Activated T-helper 2 cell treated with anti-CD3 and anti-CD28 coated beads, Interferon-gamma antibody, Interleukin-2, Interleukin-4, amounts not matched to agents 10 μg/mL and 5 μg/mL and 100 μg/mL, durations not matched to agents 14 hours and 24 hours and 36 hours (primary cell): Measurements from ENCODE around the gene ABCB10. TPM values are rescaled to one million over a fixed set of nuclear protein-coding genes. Genes with fewer than 3 reads are reported as not detected.
A peak's percentile ranks its signal among the peaks of the same experiment; 100 is the strongest.
"Not testable (repeated sequence)": the region's sequence is repeated elsewhere in the genome, so short reads cannot be mapped to it uniquely, and the experiment has no call there.

Experiments
- DNase-seq: peaks from one replicate; pipeline ENCODE4 v3.0.0; 2021; ENCODE audit warnings: low spot score
- H3K27ac Mint-ChIP-seq: one replicate; pipeline ENCODE4 v1.8.0; 2021; ENCODE audit warnings: mixed read lengths
- H3K27me3 Mint-ChIP-seq: one replicate; pipeline ENCODE4 v1.8.0; 2021; ENCODE audit warnings: low read depth, mixed read lengths
- H3K36me3 Mint-ChIP-seq: one replicate; pipeline ENCODE4 v1.8.0; 2021; ENCODE audit warnings: low read depth, mixed read lengths
- H3K4me1 Mint-ChIP-seq: one replicate; pipeline ENCODE4 v1.8.0; 2021; ENCODE audit warnings: low read depth, mixed read lengths
- H3K4me3 Mint-ChIP-seq: one replicate; pipeline ENCODE4 v1.8.0; 2021; ENCODE audit warnings: low read depth, mild to moderate bottlenecking, moderate library complexity, mixed read lengths
- H3K9me3 Mint-ChIP-seq: one replicate; pipeline ENCODE4 v1.8.0; 2021; ENCODE audit warnings: mixed read lengths
- intact Hi-C: fragments of 100-400 bp; cut with micrococcal nuclease; formaldehyde crosslinking; loops from one replicate; pipeline ENCODE4 v1.15.1; 2023
- total RNA-seq: library from RNA; stranded (reverse); gene quantifications from 2 replicates; pipeline ENCODE4 v1.2.3, GENCODE V29; 2022

ABCB10 gene
- total RNA-seq, 1 donor from 2014 or later, result 40.1 TPM

DNA sequence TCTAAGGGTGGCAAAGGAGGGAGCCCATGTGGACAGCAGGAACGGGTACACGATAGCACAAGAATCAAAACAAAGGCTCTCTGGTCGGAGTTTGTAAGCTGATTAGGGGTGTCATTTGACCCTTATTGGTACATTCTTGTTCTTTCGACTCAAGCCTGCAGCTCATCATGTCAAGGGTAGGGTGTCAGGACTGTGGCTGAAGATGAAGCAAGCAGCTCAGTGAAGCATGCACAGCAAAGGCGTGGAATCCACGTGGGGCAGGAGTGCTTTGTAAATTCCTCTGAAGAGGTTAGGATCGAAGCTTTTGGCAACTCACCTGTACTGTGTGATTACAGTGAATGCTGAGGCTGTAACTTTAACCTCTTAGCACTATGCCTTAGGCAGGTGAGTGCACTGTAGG, 4.7 kb upstream of the ABCB10 start:
- Mint-ChIP-seq H3K4me3 (no peak overlapping the region), H3K27me3 (peaks cover 4% of the 10 kb centered on the region)

DNA sequence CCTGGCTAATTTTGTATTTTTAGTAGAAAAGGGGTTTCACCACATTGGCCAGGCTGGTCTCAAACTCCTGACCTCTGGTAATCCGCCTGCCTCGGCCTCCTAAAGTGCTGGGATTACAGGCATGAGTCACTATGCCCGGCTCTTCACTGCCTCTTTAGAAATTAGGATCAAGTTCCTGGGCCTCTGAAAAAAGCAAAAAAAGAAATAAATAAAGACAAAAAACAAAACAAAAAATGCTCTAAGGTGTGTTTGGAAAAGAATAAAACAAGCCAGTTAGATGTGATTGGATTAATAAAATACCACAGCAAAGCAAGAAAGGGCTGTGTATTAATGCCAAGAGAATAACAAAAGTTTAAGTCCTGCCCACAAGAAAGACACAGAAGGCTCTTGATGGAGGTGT, 4.2 kb upstream of the ABCB10 start:
- no peaks in the 10 kb centered on the region for H3K36me3 Mint-ChIP-seq
- no peak overlapping the region for H3K4me3 Mint-ChIP-seq
- H3K9me3 Mint-ChIP-seq, result no peaks in the 10 kb centered on the region
- no peak overlapping the region for H3K27ac Mint-ChIP-seq
- peaks cover 8% of the 10 kb centered on the region for H3K4me1 Mint-ChIP-seq
- intact Hi-C loops, result no loop called here
- no peak for DNase-seq
- H3K27me3 Mint-ChIP-seq, result peaks cover 4% of the 10 kb centered on the region

More for the DNA sequence above, 4.7 kb upstream of the ABCB10 start:
- Mint-ChIP-seq H3K9me3 (no peaks in the 10 kb centered on the region), H3K27ac (no peak overlapping the region), H3K36me3 (no peaks in the 10 kb centered on the region), H3K4me1 (peaks cover 8% of the 10 kb centered on the region)
- intact Hi-C loops, result no loop called here
- no peak for DNase-seq

DNA sequence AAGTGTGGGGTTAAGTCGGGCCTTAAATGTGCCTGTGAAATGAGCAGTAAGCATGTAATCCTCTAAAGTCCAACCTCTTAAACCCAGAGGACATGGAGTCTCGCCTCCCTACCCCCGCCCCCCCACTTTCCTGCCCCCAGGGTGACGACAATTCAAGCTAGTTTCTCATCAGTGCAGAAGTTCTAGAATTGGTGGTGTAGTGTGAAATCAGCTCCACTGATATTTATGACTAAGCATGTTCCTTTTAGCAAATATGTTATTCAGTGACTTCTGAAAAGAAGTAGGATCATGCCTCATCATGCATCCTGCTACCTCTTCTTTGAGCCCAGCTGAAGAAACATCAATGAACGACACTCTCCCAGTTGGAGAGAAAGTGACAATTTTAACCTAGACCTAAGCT, 2.6 kb upstream of the ABCB10 start:
- no peak overlapping the region for H3K27ac Mint-ChIP-seq
- peaks cover 20% of the 10 kb centered on the region for H3K4me1 Mint-ChIP-seq
- intact Hi-C loops, result no loop called here
- no peaks in the 10 kb centered on the region for H3K27me3 Mint-ChIP-seq
- no peak for DNase-seq
- H3K4me3 Mint-ChIP-seq, result peak overlapping the region; percentile 18
- H3K36me3 Mint-ChIP-seq, result peaks cover 8% of the 10 kb centered on the region
- H3K9me3 Mint-ChIP-seq, result no peaks in the 10 kb centered on the region

DNA sequence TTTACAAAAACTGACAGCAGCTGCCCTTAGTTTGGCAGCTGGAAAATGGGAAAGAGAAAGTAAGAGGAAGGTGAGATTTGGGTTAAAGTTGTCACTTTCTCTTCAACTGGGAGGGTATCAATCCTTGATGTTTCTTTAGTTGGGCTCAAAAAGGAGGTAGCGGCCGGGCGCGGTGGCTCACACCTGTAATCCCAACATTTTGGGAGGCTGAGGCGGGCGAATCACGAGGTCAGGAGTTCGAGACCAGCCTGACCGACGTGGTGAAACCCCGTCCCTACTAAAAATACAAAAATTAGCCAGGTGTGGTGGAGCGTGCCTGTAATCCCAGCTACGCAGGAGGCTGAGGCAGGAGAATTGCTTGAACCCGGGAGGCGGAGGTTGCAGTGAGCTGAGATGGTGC, 1.6 kb upstream of the ABCB10 start:
- intact Hi-C loops, H3K27me3 Mint-ChIP-seq, H3K27ac Mint-ChIP-seq, H3K9me3 Mint-ChIP-seq, H3K4me3 Mint-ChIP-seq, DNase-seq: not testable (repeated sequence)
- Mint-ChIP-seq H3K4me1 (peaks cover 25% of the 10 kb centered on the region), H3K36me3 (peaks cover 11% of the 10 kb centered on the region)

DNA sequence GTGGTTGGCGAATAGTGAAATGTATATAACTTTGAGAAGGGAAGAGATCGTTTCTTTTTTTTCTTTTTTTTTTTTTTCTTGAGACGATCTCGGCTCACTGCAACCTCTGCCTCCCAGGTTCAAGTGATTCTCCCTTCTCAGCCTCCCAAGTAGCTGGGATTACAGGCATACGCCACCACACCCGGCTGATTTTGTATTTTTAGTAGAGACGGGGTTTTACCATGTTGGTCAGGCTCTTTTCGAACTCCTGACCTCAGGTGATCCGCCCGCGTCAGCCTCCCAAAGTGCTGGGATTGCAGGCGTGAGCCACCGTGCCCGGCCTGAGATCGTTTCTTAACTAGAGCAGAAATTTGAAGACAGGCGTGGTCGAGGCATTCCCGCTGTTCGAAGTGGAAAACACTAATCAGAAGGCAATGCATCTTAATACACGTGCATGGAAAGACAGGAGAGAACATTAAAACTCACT, 862 bp upstream of the ABCB10 start:
- DNase-seq, H3K9me3 Mint-ChIP-seq: not testable (repeated sequence)
- H3K4me1 Mint-ChIP-seq, result peaks cover 30% of the 10 kb centered on the region

DNA sequence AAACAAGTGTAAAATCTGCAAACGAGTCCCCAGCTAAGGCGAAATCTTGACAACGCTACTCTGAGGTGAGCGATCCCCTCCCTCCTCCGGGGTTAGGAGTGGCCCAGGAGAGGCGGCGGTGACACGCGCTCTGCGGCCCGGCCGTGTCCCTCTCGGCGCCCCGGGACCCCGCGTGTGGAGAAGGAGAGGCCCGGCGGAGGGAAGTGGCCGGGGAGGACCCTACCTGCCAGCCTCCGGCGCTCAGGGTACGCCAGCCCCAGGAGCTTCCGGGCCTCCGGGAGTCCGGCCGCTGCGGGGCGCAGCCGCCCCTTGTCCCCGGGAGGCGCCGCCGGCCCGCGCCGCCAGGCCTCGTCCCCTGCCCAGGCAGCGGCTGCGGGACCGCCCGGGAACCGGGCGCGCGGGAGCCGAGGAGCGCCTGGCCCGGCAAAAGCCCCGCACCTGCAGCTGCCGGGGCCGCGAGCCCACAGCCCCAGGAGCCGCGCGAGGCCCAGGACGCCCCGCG, 543 bp downstream of the ABCB10 start:
- H3K4me3 Mint-ChIP-seq, result peak overlapping the region; percentile 87
- peak; percentile 43 for DNase-seq
- H3K27me3 Mint-ChIP-seq, result no peaks in the 10 kb centered on the region
- peak overlapping the region; percentile 79 for H3K27ac Mint-ChIP-seq
- H3K4me1 Mint-ChIP-seq, result peaks cover 34% of the 10 kb centered on the region
- intact Hi-C loops, result loop anchor here (1.0 to 5.0 kb wide), 4 partner anchors 68 to 1084 kb away; partner anchors contain the start of genes CCSAP, COG2, TAF5L and URB2
- no peaks in the 10 kb centered on the region for H3K9me3 Mint-ChIP-seq
- peaks cover 21% of the 10 kb centered on the region for H3K36me3 Mint-ChIP-seq

More for the DNA sequence above, 862 bp upstream of the ABCB10 start:
- H3K4me3 Mint-ChIP-seq, result peak overlapping the region; percentile 87
- intact Hi-C loops, result loop anchor here (1.0 to 5.0 kb wide), 2 partner anchors 51 to 1083 kb away; partner anchors contain the start of genes COG2 and NUP133
- not testable (repeated sequence) for H3K27me3 Mint-ChIP-seq
- H3K36me3 Mint-ChIP-seq, result peaks cover 16% of the 10 kb centered on the region
- peak overlapping the region; percentile 80 for H3K27ac Mint-ChIP-seq

DNA sequence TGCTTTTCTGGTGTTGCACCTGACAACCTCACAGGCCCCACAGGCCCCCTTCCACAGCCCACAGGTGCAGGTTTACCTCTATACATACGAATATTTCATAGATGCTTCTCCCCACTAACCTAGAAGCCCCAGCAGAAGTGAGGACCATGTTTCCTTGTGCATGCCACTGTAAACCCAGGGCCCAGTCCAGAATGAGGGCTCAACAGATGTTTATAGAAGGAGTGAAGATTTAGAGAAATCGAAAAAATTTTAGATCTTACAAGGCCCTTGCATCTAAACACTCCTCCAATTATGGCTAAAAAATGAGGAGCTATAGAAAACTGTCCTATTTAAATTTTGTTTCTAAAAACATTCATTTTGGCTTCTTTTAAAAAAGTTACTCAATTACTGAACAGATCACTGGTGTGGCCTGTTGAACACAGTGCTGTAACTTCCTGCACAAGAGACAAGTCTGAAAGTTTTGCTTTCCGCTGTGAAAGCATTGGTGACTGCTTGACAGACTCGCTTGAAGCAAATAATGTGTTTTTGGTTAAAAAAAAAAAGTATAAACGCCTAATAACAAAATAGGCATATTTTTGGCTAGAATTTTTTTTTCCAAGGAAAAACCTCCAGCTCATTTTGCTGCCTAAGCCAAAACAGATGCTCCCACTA, 1.2 kb downstream of the ABCB10 start:
- peaks cover 36% of the 10 kb centered on the region for H3K4me1 Mint-ChIP-seq
- no peaks in the 10 kb centered on the region for H3K27me3 Mint-ChIP-seq
- H3K9me3 Mint-ChIP-seq, result no peaks in the 10 kb centered on the region
- peak overlapping the region; percentile 79 for H3K27ac Mint-ChIP-seq
- peak overlapping the region; percentile 87 for H3K4me3 Mint-ChIP-seq
- peaks cover 21% of the 10 kb centered on the region for H3K36me3 Mint-ChIP-seq
- intact Hi-C loops, result loop anchor here (5.0 kb wide), 1 partner anchor 1085 kb away; the partner anchor contains the start of gene COG2
- DNase-seq, result no peak

DNA sequence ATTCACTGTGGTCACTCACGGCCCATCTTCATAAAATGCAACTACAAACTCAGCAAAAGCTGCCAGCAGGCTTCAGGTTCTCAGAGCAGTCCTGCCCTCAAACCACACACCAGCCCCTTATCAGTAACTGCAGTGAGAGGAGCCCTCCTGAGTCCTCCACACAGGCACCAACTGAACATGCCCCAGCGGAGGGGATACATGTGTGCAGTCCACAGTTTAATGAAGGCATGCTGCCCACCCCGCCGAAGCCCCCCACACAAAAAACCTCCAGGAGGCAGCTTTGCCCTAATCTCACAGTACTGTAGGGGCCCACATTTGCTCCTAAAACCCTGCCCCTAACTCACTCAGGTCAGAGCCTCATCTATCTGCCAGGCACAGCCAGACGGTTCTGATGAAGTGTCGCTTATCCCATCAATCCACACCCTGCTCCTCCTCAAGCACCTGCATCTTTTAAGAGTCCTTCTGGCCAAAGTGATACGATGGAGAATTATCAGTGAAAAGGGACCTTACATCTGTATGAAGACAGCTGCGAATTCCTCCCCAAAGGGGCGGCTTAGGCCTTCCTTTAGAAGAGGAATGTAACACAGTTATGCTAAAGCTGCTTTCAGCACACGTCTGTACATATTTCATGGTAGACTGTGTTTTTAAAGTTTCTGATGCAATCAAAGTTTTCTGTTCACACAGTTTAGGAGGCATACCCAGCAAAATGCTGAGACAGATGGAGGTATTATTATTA, 3.5 kb downstream of the ABCB10 start:
- intact Hi-C loops, result loop anchor here (5.0 kb wide), 1 partner anchor 1087 kb away; the partner anchor contains the start of gene COG2
- Mint-ChIP-seq H3K9me3 (no peaks in the 10 kb centered on the region), H3K4me1 (peaks cover 41% of the 10 kb centered on the region), H3K36me3 (peaks cover 21% of the 10 kb centered on the region), H3K27me3 (no peaks in the 10 kb centered on the region), H3K4me3 (no peak overlapping the region), H3K27ac (no peak overlapping the region)
- no peak for DNase-seq

DNA sequence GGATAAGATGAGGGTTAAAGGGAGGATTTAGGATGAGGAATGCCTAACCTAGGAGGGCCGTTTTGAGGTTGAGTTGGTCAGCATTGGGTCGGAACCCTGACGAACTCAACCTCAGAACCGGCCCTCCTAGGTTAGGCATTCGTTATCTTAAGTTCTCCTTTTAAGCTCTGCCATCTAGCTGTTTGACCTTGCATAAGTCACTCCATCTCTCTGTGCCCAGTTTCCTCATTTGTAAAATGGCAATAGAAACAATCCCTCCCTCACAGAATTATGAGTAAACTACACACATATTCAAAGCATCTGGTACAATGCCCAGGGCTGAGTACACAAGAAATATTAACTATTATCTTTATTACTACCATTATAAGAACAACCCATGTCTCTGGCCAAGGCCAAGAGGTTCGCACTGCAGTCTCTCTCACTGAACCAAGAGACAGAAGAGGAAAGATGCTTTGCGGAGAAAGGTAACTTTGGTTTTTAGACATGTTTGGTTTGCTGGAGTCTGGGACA, 4.8 kb downstream of the ABCB10 start:
- no peak overlapping the region for H3K4me3 Mint-ChIP-seq
- no peaks in the 10 kb centered on the region for H3K27me3 Mint-ChIP-seq
- DNase-seq, result no peak
- H3K4me1 Mint-ChIP-seq, result peaks cover 34% of the 10 kb centered on the region
- H3K36me3 Mint-ChIP-seq, result peaks cover 32% of the 10 kb centered on the region
- no peak overlapping the region for H3K27ac Mint-ChIP-seq
- no peaks in the 10 kb centered on the region for H3K9me3 Mint-ChIP-seq
- intact Hi-C loops, result no loop called here

DNA sequence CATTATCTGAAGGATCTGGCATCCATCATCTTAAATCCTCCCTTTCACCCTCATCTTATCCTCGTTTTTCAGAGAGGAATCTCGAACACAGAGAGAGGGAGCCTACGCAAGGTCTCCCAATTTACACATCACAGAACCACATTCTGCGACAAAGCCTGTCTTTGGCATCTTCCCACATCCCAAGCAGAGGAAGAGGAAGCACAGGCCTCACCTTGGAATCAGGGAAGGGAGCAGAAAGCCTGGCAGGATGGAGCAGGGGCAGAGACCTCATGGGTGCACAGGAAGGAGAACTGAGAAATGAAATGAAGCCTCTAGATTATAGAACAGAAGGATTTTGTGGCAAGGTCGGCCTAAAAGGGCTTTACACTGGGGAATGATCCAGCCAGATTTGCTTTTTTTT, 5.8 kb downstream of the ABCB10 start:
- H3K27me3 Mint-ChIP-seq, result no peaks in the 10 kb centered on the region
- peaks cover 39% of the 10 kb centered on the region for H3K36me3 Mint-ChIP-seq
- no peak overlapping the region for H3K4me3 Mint-ChIP-seq
- no peak overlapping the region for H3K27ac Mint-ChIP-seq
- intact Hi-C loops, result no loop called here
- H3K9me3 Mint-ChIP-seq, result no peaks in the 10 kb centered on the region
- no peak for DNase-seq
- peaks cover 34% of the 10 kb centered on the region for H3K4me1 Mint-ChIP-seq

DNA sequence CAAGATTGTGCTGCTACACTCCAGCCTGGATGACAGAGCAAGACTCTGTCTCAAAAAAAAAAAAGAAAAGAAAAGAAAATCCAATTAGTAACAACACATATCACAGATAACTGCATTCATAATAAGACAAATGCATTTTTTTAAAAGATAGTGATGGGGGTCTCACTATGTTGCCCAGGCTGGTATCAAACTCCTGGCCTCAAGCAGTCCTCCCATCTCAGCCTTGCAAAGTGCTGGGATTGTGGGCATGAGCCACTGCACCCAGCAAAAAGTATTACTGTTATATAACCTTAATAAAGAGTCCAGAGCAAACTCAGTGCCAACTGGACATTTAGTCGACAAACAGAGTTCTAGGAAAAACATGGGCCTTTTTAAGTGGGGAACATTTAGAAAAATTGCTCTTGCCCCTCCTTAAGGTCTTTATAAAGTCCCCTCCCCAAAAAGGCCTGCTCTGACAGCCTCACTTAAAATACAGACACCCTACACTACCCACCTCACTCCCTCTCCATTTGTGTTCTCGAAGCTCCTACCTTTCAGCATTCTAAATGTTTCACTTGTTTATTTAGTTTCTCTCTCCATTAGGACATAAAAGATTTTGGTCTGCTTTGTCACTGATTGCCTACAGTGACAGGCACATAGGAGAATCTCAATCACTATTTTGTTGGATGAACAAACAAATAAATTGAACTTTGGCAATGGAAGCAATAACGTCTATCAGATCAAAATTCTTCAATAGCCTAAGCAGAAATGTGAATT, 7.5 kb downstream of the ABCB10 start:
- Mint-ChIP-seq H3K27me3 (no peaks in the 10 kb centered on the region), H3K4me3 (no peak overlapping the region), H3K4me1 (peaks cover 22% of the 10 kb centered on the region), H3K36me3 (peaks cover 40% of the 10 kb centered on the region), H3K9me3 (no peaks in the 10 kb centered on the region), H3K27ac (peak overlapping the region; percentile 5)
- intact Hi-C loops, result no loop called here
- no peak for DNase-seq

DNA sequence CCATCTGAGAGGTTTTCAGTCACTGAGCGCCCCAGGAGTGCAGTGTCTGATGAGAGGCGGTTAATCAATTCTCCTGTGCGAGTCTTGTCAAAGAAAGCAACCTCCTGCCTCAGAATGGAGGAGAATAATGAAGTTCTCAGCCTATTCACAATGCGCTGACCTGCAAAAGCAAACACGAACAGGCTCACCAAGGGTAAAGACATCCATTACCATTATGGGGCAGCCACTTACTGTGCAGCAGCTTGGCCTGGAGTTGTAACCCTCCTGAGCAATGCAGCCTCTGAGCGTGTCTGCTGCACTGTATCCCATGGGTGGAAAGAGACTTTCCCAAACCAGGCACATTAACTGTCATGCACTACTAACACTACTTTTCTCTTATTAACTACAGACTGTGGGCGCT, 11.0 kb downstream of the ABCB10 start:
- Mint-ChIP-seq H3K4me3 (no peak overlapping the region), H3K27me3 (no peaks in the 10 kb centered on the region), H3K27ac (no peak overlapping the region), H3K9me3 (no peaks in the 10 kb centered on the region), H3K36me3 (peaks cover 54% of the 10 kb centered on the region), H3K4me1 (peaks cover 17% of the 10 kb centered on the region)
- intact Hi-C loops, result no loop called here
- DNase-seq, result no peak
